Sigmoid colon (tissue), 7 donors: ENCODE results near the gene DLX1. TPM values are rescaled to one million over a fixed set of nuclear protein-coding genes. Genes with fewer than 3 reads are reported as not detected.

Source experiments
- DNase-seq: peaks from one replicate; pipeline ENCODE4 v3.0.0-alpha.2; 2019
- H3K27ac ChIP-seq, 4 donors: fragments of 200-600 bp; sonication (generic); one replicate each; pipeline ENCODE4 v1.5.1; 2016 to 2019; ENCODE audit warnings: mild to moderate bottlenecking in 1 of 4
- H3K27me3 ChIP-seq, 3 donors: fragments of 200-600 bp; sonication (generic); one replicate each; pipeline ENCODE4 v1.5.1; 2019; ENCODE audit warnings: mild to moderate bottlenecking in 1 of 3
- H3K36me3 ChIP-seq, 4 donors: fragments of 200-600 bp; sonication (generic); one replicate each; pipeline ENCODE4 v1.5.1; 2016 to 2019
- H3K4me1 ChIP-seq, 4 donors: fragments of 200-600 bp; sonication (generic); one replicate each; pipeline ENCODE4 v1.5.1; 2017 to 2019
- H3K4me3 ChIP-seq, 4 donors: fragments of 200-600 bp; sonication (generic); one replicate each; pipeline ENCODE4 v1.5.1; 2017 to 2019; ENCODE audit warnings: mild to moderate bottlenecking in 2 of 4, moderate library complexity in 1 of 4
- H3K9me3 ChIP-seq, 4 donors: fragments of 200-600 bp in 3 of 4; sonication (generic) in 3 of 4; one replicate each; pipeline versions ENCODE4 v1.5.1 to v1.6.1; 2013 to 2019
- EP300 ChIP-seq, 4 donors: sonication (generic); formaldehyde crosslinking; IDR thresholded peaks; one replicate each; pipeline ENCODE4 v1.6.1; 2017; ENCODE audit warnings: antibody characterized with exemption in 4 of 4
- POLR2A ChIP-seq, 2 donors: fragments of 450-650 bp; IDR thresholded peaks; one replicate each; pipeline ENCODE4 v1.6.1; 2016; ENCODE audit warnings: antibody characterized with exemption in 2 of 2, mild to moderate bottlenecking in 2 of 2, moderate library complexity in 2 of 2
- POLR2AphosphoS5 ChIP-seq, 4 donors: sonication (generic); formaldehyde crosslinking; IDR thresholded peaks; one replicate each; pipeline ENCODE4 v1.6.1; 2017; ENCODE audit warnings: antibody characterized with exemption in 4 of 4
- WGBS, 2 donors: extraction: QIAGEN DNeasy Blood & Tissue Kit; methylation state at CpG; one replicate each; pipeline ENCODE4 v1.1.7; 2013; 5-methylcytosine and 5-hydroxymethylcytosine counted together
- intact Hi-C: fragments of 100-400 bp; cut with DNase I; formaldehyde crosslinking; loops from one replicate; pipeline ENCODE4 v1.15.1; 2023
- polyA plus RNA-seq, 3 donors: library from polyadenylated mRNA; stranded (reverse); fragments of 200-250 nt; gene quantifications; one replicate each; pipeline ENCODE4 v1.2.3, GENCODE V29; 2013
- total RNA-seq, 4 donors: library from RNA; depleted of rRNA; stranded (reverse); fragments of >200 nt; gene quantifications; one replicate each; pipeline ENCODE4 v1.1.0, GENCODE V29; 2016
- TF ChIP-seq, protein P1 (sequence below), 4 experiments: fragments of 450-650 bp in 3 of 4; fragments of 200-600 bp in 1 of 4; IDR thresholded peaks; one replicate each; pipeline ENCODE4 v1.5.1; 2016 to 2019; ENCODE audit warnings: antibody characterized with exemption in 4 of 4, mild to moderate bottlenecking in 3 of 4, moderate library complexity in 2 of 4
- donor health status: healthy with polysubstance abuse.
- donor health status: Bipolar disorder and iron deficiency.
- donor health status: healthy.

Gene DLX1
- total and polyA plus RNA-seq, 7 donors, result 0.22 to 1.1 (median 0.49) TPM; not detected in 2

GRCh38 chr2:172103471-172104272 is 18.4 kb downstream of the DLX1 start:
- TF ChIP-seq, protein P1, sequence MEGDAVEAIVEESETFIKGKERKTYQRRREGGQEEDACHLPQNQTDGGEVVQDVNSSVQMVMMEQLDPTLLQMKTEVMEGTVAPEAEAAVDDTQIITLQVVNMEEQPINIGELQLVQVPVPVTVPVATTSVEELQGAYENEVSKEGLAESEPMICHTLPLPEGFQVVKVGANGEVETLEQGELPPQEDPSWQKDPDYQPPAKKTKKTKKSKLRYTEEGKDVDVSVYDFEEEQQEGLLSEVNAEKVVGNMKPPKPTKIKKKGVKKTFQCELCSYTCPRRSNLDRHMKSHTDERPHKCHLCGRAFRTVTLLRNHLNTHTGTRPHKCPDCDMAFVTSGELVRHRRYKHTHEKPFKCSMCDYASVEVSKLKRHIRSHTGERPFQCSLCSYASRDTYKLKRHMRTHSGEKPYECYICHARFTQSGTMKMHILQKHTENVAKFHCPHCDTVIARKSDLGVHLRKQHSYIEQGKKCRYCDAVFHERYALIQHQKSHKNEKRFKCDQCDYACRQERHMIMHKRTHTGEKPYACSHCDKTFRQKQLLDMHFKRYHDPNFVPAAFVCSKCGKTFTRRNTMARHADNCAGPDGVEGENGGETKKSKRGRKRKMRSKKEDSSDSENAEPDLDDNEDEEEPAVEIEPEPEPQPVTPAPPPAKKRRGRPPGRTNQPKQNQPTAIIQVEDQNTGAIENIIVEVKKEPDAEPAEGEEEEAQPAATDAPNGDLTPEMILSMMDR (IDR thresholded peaks at IDR 0.05), result peak; percentile 17 to 72 (median 58)
- TF ChIP-seq POLR2A (IDR thresholded peaks at IDR 0.05), result no peak
- intact Hi-C loops, result loop anchor here (5.0 kb wide), 3 partner anchors 106 to 454 kb away; partner anchors contain the start of genes DYNC1I2, METAP1D and PDK1
- H3K9me3 ChIP-seq, result no peaks in the 10 kb centered on the region
- no peak overlapping the region for H3K27ac ChIP-seq
- H3K27me3 ChIP-seq, result peaks cover 83 to 100% (median 99%) of the 10 kb centered on the region in 3 donors
- WGBS, 2 donors, result 1 to 2% methylated on average over 25 of the region's 25 CpGs
- H3K4me3 ChIP-seq, result peak overlapping the region in 1 of 4 donors; percentile 51
- peaks cover 0 to 70% (median 68%) of the 10 kb centered on the region in 4 donors for H3K4me1 ChIP-seq
- peak; percentile 77 for DNase-seq
- H3K36me3 ChIP-seq, result no peaks in the 10 kb centered on the region

DNA sequence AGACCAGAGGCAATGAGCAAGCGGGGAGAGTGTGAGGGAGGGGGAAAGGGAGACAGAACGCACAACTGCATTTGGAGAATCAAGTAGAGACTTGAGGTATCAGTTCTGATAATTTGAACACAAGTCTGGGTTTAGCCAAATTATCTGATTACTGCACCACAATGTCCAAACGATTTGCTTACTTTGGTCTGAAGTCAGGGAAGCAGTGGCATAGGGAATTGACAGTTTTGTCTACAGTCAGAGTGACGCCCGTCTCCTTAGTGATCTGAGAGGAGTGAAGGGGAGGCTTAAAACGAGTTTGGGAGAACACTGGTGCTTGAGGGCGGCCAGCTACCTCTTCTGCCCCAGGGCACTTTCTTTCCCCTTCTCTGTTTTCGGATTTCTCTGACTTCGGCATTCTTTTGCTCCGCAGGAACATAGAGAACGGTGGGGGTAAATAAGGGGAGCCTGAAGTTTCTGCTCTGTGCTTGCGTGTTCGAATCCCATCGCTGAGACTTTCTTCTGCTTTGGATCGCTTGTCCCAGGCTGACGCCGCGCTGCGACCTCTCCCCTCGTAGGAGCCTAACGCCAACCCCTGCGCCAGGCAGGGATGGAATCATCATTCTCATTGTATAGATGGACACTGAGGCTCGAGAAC is 20.3 kb downstream of the DLX1 start:
- H3K9me3 ChIP-seq, result no peaks in the 10 kb centered on the region
- H3K27ac ChIP-seq, result no peak overlapping the region
- no peak for TF ChIP-seq POLR2A (IDR thresholded peaks at IDR 0.05)
- TF ChIP-seq, protein P1 (IDR thresholded peaks at IDR 0.05), result no peak
- TF ChIP-seq POLR2AphosphoS5 (IDR thresholded peaks at IDR 0.05), result no peak
- TF ChIP-seq EP300 (IDR thresholded peaks at IDR 0.05), result no peak
- no peak overlapping the region for H3K4me3 ChIP-seq
- H3K36me3 ChIP-seq, result no peaks in the 10 kb centered on the region
- WGBS, 2 donors, result 11 to 14% methylated on average over 23 of the region's 23 CpGs
- DNase-seq, result no peak
- H3K27me3 ChIP-seq, result peaks cover 66 to 100% (median 91%) of the 10 kb centered on the region in 3 donors
- peaks cover 0 to 52% (median 48%) of the 10 kb centered on the region in 4 donors for H3K4me1 ChIP-seq
- intact Hi-C loops, result loop anchor here (5.0 kb wide), 1 partner anchor 513 kb away; no protein-coding TSS in a partner anchor

DNA sequence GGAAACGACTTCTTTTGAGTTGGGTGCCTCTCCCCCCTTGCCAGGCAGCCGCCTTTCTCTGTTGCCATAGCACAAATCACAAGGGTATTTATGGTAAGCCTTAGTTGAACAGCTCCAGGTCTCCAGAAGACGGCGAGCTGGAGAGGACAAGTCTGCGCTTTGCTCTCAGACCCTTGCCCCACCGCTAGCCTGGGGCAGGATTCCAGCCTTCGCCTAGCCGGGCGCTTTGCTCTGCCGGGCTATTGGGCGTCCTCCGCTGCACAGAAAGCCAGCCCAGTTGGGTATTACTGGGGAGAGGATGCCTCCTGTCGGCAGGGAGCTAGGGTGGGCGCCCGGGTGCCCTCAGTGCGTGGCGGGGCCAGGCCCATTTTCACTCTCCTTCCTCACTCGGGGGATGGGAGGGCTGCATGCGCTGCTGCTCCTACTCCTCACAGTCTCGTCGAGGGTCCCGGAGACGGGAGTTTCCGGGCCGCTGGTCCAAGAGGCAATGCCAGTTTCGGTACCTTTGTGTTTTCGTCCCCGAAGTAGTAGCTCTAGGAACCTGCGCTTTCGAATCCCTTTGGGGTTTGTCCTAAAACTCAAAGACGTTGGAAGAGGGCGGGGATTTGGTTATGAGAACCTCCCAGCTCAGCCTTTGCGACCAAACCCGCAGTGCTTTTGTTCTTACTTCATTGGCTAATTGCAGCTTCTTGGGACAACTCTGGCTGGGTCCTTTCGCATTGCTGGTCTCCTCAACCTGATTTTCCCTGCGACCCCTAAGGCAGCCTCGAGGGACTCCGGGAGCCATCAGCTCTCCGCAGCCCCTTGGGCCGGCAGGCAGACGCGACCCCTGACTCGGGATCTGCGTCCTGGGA is 21.0 kb downstream of the DLX1 start:
- peaks cover 0 to 45% (median 42%) of the 10 kb centered on the region in 4 donors for H3K4me1 ChIP-seq
- H3K36me3 ChIP-seq, result no peaks in the 10 kb centered on the region
- TF ChIP-seq, protein P1 (IDR thresholded peaks at IDR 0.05), result no peak
- TF ChIP-seq POLR2AphosphoS5 (IDR thresholded peaks at IDR 0.05) (no peak), POLR2A (IDR thresholded peaks at IDR 0.05) (no peak), EP300 (IDR thresholded peaks at IDR 0.05) (no peak)
- DNase-seq, result no peak
- H3K9me3 ChIP-seq, result no peaks in the 10 kb centered on the region
- peak overlapping the region in 1 of 4 donors; percentile 8 for H3K4me3 ChIP-seq
- 4 to 5% methylated on average over 44 of the region's 44 CpGs for WGBS, 2 donors
- peaks cover 59 to 94% (median 83%) of the 10 kb centered on the region in 3 donors for H3K27me3 ChIP-seq
- intact Hi-C loops, result loop anchor here (5.0 kb wide), 1 partner anchor 514 kb away; no protein-coding TSS in a partner anchor
- no peak overlapping the region for H3K27ac ChIP-seq

- TF ChIP-seq EP300 (IDR thresholded peaks at IDR 0.05) (no peak), POLR2AphosphoS5 (IDR thresholded peaks at IDR 0.05) (no peak), POLR2A (IDR thresholded peaks at IDR 0.05) (no peak)
- TF ChIP-seq, protein P1 (IDR thresholded peaks at IDR 0.05), result no peak
- DNase-seq, result no peak
- intact Hi-C loops, result loop anchor here (5.0 kb wide), 1 partner anchor 516 kb away; no protein-coding TSS in a partner anchor
- Histone ChIP-seq H3K36me3 (no peaks in the 10 kb centered on the region), H3K27me3 (peaks cover 43 to 81% (median 67%) of the 10 kb centered on the region in 3 donors), H3K4me3 (no peak overlapping the region), H3K9me3 (no peaks in the 10 kb centered on the region), H3K4me1 (peaks cover 0 to 29% (median 25%) of the 10 kb centered on the region in 4 donors), H3K27ac (no peak overlapping the region)
- WGBS, 2 donors, result 20 to 37% methylated on average over 51 of the region's 51 CpGs
Measured at GRCh38 chr2:172107690-172108586, 22.6 kb downstream of the DLX1 start.
